SK-N-MC (cell line): ENCODE measurements around the gene ZNF805.

Experiments used
- DNase-seq: peaks from one replicate; pipeline ENCODE4 v3.0.0-alpha.2; 2011; ENCODE audit warnings: low read depth, low spot score
- H3K27ac ChIP-seq: fragments of 200-600 bp; sonication (generic); 2 replicates; pipeline ENCODE4 v1.5.1; 2016; ENCODE audit warnings: mixed run types
- H3K36me3 ChIP-seq: fragments of 200-600 bp; sonication (generic); 2 replicates; pipeline ENCODE4 v1.6.1; 2017; ENCODE audit warnings: antibody characterized with exemption, low read length, mixed read lengths; ENCODE audit not compliant: insufficient read depth
- H3K4me3 ChIP-seq: fragments of 200-600 bp; sonication (generic); 2 replicates; pipeline ENCODE4 v1.5.1; 2016
- H3K9ac ChIP-seq: fragments of 200-600 bp; sonication (generic); 2 replicates; pipeline ENCODE4 v1.8.0; 2017; ENCODE audit warnings: mixed run types, mixed read lengths; ENCODE audit not compliant: insufficient read length
- H3K9me3 ChIP-seq: fragments of 200-600 bp; sonication (generic); 2 replicates; pipeline ENCODE4 v1.6.1; 2017; ENCODE audit warnings: low read depth, mild to moderate bottlenecking, antibody characterized with exemption, low read length, moderate library complexity, mixed read lengths
- EZH2 ChIP-seq: fragments of 200-600 bp; sonication (generic); IDR thresholded peaks from one replicate; pipeline ENCODE4 v1.6.1; 2017; ENCODE audit warnings: antibody characterized with exemption
- FOXP2 ChIP-seq: optimal IDR thresholded peaks from 2 replicates; pipeline ENCODE3; 2011; ENCODE audit warnings: mild to moderate bottlenecking, moderate library complexity; ENCODE audit not compliant: insufficient read depth; ENCODE audit errors: extremely low read length, control extremely low read depth
- POLR2AphosphoS5 ChIP-seq: IDR thresholded peaks from 2 replicates; pipeline ENCODE4 v1.6.1; 2012; ENCODE audit warnings: mild to moderate bottlenecking, low read depth, low read length, borderline replicate concordance

ZNF805 gene

GRCh38 chr19:57292547-57292946 is 52.1 kb downstream of the ZNF805 start:
- no peak overlapping the region for H3K27ac ChIP-seq
- no peak overlapping the region for H3K9ac ChIP-seq
- DNase-seq, result no peak
- peaks cover 66% of the 10 kb centered on the region for H3K9me3 ChIP-seq
- no peak overlapping the region for H3K4me3 ChIP-seq
- TF ChIP-seq POLR2AphosphoS5, result no peak
- no peak for TF ChIP-seq FOXP2
- TF ChIP-seq EZH2, result no peak
- H3K36me3 ChIP-seq, result peaks cover 98% of the 10 kb centered on the region

DNA sequence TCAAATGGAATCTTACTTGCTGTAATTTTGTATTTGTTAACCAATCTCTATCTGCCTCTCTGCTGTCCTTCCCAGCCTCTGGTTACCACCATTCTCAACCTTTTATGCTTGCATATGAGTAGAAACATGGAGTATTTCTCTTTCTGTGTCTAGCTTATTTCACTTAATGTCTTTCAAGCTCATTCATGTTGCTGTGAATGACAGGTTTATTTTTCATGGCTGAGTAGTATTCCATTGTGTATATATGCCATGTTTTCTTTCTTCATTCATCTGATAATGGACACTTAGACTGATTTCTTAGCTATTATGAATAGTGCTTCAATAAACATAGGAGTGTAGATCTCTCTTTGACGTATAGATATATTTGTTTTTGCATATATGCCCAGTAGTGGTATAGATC is 53.3 kb downstream of the ZNF805 start:
- no peak for TF ChIP-seq EZH2
- TF ChIP-seq POLR2AphosphoS5, result no peak
- no peak for TF ChIP-seq FOXP2
- H3K27ac ChIP-seq, result no peak overlapping the region
- H3K4me3 ChIP-seq, result no peak overlapping the region
- peaks cover 61% of the 10 kb centered on the region for H3K9me3 ChIP-seq
- H3K36me3 ChIP-seq, result peaks cover 98% of the 10 kb centered on the region
- DNase-seq, result no peak
- H3K9ac ChIP-seq, result no peak overlapping the region

DNA sequence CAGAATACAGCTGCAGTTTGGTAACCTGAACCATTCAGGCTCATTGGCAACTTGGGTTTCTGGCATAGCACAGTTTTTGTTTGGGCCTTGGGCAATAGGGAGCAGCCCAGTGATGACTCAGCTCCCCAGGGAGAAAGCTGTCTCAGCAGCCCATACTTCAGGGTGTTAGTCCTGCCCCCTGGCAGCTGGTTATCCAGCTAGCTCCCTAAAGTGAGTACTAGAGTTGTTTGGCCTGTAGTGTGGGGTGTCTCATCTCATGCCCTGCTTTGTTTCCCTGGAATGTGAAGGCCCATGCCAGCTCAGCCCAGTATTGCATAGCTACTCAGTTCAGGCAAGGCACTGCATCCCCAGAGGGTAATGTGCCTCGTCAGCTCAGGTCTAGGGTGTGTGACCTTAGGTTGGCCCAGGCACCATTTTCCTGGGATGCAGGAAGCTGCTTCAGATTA is 61.6 kb downstream of the ZNF805 start:
- Histone ChIP-seq H3K4me3 (no peak overlapping the region), H3K27ac (no peak overlapping the region), H3K9me3 (0 out of 2 replicates have a peak, but pooled peaks cover 9% of the 10 kb centered on the region), H3K9ac (no peak overlapping the region), H3K36me3 (peaks cover 69% of the 10 kb centered on the region)
- no peak for DNase-seq
- no peak for TF ChIP-seq FOXP2
- TF ChIP-seq EZH2, result no peak
- TF ChIP-seq POLR2AphosphoS5, result no peak

DNA sequence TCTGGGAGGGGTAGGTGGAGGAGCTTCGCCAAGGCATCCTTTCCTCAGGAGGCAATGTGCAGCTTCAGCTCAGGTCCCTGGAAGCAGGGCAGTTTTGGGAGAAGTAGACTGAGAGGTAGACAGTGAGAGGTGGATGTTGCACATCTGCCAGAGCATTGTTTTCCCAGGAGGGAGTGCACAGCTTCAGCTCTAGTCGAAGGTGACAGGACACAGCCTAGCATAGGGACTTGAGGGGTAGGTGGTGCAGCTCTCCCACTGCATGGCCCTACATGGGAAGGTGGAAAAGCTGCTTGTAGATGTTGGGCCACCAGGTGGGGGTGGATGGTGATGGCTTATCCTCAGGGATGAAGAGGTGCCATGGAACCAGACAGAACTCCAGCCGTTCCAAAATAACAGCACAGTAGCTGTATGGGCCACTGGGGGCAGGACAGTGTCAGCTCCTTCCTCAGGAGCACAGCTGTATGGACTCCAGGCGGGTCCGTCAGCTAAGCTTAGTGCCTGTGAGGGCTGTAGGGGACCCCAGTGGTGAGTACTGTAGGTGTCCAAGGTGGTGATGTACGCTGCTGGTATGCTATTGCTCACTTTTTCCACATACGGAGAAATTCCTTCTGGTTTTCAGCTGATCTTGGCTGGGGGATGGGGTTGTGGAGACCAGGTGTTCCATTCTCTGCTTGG is 62.4 kb downstream of the ZNF805 start:
- no peak for TF ChIP-seq POLR2AphosphoS5
- no peak for TF ChIP-seq FOXP2
- no peak for TF ChIP-seq EZH2
- Histone ChIP-seq H3K27ac (no peak overlapping the region), H3K9ac (no peak overlapping the region), H3K9me3 (0 out of 2 replicates have a peak, but pooled peaks cover 9% of the 10 kb centered on the region), H3K4me3 (no peak overlapping the region), H3K36me3 (peaks cover 60% of the 10 kb centered on the region)
- no peak for DNase-seq
